ENCODE data around the gene ANKRD53.

GRCh38 chr2:70961648-70961994 is 16.8 kb upstream of the ANKRD53 start:
- TF ChIP-seq FOXM1 (IDR thresholded peaks at IDR 0.05; ENCODE audit: borderline replicate concordance, low read depth), result no peak
- no peak for TF ChIP-seq MAX (IDR thresholded peaks at IDR 0.05)
- no peak for TF ChIP-seq REST (IDR thresholded peaks at IDR 0.05; ENCODE audit: low read depth)
- no peak for TF ChIP-seq YY1 (IDR thresholded peaks at IDR 0.05; ENCODE audit: low read depth)
- TF ChIP-seq ZBTB7A (IDR thresholded peaks at IDR 0.05; ENCODE audit: low read depth), result no peak
- TF ChIP-seq TCF12 (IDR thresholded peaks at IDR 0.05; ENCODE audit: low read depth), result no peak
- no peak for TF ChIP-seq TAF1 (IDR thresholded peaks at IDR 0.05; ENCODE audit: low read depth)
- TF ChIP-seq USF1 (IDR thresholded peaks at IDR 0.05), result no peak
- TF ChIP-seq TEAD4 (IDR thresholded peaks at IDR 0.05), result no peak

Data from Ishikawa (cell line).